ENCODE results near the gene ZNF469.

Gene ZNF469

DNA sequence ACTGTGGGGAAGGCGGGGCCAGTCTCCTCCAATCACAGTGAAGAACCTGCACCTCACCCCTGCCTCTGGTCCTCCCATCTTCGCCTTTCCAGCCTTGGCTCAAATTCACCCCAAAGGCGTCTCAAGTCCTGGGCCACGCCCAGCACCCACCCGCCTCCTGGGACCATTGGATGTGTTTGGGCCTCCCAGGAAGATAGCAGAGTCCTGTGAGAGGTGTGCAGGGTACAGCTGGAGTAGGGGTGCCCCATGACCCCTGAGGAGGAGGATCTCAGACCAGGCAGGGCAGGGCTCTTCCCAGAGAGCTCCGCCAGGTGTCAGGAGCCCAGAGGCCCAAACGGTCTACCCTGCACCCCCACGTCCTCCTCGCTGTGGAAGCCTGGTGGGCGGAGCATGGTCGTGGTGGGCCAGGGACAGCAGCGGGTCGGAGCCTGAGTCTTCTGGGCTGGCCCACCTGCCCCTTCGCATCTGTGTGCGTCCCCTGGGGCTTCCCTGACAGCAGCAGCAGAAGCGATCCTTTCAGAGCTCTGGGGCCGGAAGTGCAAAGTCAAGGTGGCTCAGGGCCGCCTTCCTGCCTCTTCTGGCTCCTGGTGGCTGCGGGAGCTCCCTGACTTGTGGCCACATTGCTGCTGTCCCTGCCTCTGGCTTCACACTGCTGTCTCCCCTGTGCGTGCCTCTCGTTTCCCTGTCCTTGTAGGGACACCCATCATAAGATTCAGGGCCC is 34.9 kb upstream of the ZNF469 start:
- no peak for DNase-seq (ENCODE audit: low read depth in 2 of 2)

DNA sequence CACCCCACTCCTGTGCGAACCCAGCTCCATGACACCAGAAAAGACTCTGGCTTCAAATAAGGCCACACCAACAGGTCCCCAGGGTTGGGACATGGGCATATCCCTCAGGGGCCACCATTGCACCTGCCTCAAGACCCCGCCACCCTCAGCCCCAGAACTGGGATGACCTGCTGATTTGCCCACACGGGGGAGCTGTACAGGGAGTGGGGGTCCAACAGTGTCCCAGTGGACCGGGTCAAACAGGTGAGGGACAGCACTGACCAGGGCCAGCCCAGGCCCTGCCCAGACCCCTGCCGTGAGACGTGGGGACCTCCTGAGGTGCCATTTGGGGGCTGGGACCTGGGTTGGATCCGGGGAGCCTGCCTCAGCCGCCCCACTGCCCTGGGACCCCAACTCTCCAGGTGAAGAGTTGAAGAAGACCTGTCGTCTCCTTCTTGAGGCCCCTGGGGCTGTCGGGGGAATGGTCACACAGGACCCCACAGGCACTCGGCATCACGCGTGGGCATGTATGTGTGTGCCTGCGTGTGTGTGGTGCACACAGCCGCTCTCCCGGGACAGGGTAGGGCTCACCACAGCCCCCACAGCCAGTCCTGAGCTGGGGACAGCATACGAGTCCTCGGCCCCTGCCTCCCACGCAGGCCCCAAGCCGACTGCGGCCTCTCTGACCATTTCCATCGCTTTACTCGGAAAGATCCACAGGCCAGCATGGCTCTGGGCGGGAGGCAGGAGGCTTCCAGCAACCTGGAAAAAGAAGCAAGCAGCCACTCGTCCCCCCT is 34.2 kb upstream of the ZNF469 start:
- no peak for DNase-seq (ENCODE audit: low read depth in 2 of 2)

DNA sequence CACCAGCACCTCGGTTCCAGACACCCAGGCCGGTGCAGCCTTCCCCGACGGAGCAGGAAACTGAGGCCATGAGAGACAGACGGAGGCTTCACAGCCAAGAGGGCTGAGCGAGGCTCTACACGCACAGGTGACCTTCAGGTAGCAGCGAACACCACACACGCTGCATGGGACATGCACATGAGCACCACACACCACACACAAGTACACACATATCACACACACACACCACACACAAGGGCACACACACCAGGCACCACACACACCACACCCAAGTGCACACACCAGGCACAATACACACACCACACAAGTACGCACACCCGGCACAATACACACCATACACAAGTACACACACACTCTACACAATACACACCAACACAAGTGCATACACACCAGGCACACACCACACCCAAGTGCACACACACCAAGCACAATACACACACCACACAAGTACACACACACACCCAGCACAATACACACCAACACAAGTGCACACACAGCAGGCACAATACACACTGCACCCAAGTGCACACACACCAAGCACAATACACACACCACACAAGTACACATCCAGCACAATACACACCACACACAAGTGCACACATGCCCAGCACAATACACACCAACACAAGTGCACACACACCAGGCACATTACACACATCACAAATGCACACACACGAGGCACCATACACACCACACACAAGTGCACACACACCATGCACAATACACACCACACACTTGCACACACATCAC is 33.4 kb upstream of the ZNF469 start:
- no peak for DNase-seq (ENCODE audit: low read depth in 2 of 2)

DNA sequence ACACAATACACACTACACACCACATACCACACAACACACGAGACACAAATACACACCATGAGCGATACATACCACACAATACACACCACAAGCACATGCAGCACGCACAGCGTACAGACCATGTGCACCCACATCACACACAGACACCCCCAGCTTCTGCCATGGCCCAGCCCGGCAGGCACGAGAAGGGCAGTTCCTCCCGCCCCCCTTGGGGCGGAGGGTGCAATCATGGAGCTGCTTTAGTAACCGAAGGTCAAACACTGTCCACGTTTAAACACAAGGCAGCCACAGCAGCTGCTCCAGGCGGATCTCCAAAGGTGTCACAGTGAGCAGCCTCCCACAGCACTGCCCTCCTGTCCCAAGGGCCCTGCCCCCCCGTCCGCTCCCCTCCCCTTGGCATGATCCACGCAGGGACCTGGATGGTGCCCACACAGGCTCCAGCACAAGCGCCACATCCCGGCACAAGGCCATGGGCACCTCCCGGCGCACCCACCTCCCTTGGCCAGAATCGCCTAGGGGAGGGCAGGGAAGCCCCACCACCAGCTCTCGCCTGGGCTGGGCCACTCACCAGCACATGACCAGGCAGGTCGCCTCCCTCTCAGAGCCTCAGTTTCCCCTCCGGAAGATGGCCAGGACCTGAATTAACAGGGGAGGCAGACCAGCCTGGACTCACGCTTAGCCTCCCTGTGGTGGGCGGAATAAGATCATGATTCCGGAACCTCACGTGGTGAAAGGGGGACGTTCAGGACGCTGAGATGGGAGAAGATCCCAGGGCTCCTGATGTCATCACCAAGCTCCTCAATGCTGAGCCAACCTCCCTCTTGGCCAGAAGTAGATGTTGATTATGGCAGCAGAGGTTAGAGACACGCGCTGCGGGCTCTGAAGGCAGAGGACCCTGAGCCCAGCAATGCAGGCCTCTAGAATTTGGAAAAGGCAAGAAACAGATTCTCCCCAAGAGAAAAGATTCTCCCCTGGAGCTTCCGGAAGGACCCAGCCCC is 32.6 kb upstream of the ZNF469 start:
- DNase-seq (ENCODE audit: low read depth in 2 of 2), result no peak

DNA sequence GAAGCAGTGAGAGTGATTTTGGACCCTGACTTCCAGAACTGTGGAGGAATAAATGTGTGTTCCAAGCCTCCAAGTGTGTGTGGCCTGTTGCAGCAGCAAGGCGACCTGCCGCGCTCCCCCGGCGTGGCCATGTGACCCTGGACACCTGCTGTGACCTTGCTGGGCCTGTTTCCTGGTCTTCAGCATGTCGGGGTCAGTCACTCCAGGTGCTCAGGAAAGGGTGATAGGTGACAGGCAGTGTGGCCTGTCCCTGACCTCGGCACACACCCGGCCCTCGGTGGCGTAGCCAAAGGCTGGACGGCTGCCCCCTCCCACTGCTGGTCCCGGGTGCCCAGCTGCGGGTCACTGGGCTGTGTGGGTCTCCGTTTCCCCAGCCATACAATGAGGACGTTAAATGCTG is 31.8 kb upstream of the ZNF469 start:
- DNase-seq (ENCODE audit: low read depth in 2 of 2), result no peak

DNA sequence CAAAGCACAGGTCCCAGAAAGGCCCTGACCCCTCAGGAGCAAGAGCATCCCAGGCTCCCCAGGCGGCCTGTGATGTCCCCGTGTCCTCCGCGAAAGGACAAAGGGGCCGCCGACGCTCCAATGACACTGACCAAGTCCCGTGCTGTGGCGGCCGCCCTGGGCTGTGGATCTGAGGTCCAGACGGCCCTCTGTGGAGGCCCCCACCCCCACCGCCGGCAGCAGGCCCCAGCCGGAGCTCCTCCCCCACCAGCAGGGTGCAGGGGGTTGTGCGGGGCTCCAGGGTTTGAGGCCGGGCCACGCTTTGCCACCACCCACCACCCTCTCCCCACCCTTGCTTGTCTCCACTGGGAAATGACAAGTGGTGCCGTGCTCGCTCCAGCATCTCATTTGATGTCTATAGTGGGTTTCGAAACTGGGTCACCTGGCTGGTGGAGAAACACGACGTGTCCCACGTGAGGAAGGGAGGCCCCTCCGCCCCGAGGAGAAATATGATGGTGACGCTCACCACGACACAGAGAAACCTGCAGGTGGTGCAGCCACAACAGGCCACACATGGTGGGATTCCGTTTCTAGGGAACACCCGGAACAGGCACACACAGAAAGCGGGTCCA is 31.2 kb upstream of the ZNF469 start:
- DNase-seq (ENCODE audit: low read depth in 2 of 2), result no peak

DNA sequence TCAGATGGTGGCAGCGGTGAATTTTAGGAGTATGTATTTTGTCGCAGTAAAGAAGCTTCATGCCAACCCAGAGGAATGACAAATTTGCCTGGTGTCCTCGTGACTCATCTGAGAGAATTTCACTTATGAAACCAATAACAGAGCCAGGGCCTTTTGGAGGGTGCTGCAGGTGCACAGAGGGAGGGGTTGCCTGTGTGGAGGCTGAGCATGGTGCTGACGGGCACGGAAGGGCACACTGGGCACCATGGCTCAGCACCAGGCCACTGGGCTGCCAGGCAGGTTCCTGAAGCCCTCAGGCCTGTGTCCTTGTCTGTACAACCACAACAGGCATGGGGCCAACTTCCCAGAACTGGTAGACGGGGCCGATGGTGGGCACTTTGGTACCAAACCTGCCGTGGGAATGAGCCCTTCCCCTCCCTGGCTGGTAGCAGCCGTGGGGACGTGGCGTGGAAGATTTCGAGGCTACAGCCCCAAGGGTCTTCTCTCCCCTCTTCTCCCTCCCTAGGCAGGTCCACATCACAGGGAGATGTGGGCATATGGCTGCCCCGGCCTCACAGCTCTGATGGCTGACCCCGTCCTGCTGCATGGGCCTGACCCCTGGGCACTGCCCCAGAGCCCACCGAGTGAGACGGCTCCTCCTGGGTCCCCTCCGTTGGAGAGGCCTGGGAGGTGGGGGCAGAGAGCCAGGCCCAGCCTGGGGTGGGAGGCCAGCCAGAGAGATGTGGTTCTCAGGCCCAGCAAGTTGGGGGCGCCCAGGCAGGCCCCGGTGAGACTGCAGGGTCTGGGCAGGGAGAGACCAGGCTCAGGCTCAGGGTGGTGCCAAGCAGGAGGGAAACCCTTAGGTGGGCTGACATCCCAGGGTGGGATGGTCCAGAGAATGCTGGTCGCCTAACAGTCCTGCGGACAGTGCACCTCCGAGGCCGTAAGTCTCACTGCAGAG is 30.2 kb upstream of the ZNF469 start:
- DNase-seq (ENCODE audit: low read depth in 2 of 2), result no peak

DNA sequence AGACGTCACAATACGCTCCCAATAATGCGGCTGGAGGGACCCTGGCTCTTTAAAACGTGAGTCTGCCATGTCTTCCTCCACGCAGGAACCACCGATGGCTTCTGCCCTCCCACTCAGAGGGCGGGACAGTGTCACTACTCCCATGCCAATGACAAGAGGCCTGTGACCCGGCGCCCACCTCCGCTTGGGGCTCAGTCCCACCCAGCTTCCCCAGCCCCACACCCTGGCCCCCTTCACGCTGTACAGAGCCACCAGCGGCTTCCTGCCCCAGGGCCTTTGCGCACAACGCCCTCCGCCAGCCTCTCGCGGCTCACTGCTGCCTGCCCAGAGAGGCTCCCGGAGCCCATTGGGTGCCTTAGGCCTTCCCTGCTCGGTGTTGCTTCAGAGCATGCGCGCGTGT is 29.5 kb upstream of the ZNF469 start:
- no peak for DNase-seq (ENCODE audit: low read depth in 2 of 2)

DNA sequence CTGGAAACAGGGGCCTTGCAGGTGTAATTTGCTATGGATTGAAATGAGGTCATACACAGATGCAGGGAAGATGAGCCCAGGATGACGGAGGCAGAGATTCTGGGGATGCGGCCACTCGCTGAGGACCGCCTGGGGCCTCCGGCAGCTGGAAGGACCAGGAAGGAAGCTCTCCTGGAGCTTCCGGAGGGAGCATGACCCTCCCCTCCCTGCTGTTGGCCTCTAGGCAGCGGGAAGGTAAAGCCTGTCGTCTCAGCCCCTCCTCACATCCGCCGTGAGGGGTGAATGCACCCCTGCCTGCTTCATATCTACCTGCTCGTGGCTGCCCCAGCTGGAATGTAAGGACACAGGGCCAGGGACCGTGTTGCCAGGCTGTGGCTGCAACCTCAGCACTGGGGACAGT is 29.1 kb upstream of the ZNF469 start:
- DNase-seq (ENCODE audit: low read depth in 2 of 2), result no peak

DNA sequence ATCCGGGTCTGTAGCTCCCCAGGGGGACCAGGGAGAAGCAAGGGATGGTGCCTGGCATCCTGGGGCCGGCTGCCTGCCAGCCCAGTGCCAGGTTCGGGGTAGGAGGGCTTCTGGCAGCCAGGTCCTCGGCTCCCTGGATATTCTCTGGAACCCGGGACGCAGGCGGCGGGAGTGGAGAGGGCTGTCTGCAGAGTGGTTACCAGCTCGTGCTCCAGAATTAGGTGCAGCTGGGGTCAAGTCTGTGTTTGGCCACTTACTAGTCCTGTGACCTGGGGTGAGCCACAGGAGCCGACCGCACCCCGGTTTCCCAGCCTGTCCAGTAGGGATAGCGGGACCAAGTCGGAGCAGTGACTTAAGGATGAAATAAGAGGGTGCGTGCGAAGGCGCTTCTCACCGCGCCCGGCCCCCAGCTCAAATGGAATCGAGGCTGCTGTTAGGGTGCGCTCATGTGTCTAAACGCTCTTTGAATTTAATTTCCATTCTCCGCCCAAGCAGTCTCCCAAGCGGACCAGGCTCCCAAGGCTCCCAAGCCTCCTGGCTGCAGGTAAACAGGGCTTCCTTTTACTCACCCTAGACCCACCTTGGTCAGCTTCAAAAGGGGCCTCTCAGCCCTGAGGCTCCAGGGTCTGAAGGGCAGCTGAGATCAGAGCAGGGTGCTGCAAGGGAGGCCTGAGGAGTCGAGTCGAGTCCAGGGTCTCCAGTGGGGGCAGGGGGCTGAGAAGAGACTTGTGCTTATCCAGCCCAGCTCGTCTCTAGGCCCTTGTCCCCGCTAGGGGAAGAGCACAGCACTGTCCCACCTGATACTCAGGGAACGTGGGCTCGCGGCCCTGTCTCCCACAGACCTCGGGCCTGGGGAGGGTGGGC is 28.3 kb upstream of the ZNF469 start:
- DNase-seq (ENCODE audit: low read depth in 2 of 2), result no peak

DNA sequence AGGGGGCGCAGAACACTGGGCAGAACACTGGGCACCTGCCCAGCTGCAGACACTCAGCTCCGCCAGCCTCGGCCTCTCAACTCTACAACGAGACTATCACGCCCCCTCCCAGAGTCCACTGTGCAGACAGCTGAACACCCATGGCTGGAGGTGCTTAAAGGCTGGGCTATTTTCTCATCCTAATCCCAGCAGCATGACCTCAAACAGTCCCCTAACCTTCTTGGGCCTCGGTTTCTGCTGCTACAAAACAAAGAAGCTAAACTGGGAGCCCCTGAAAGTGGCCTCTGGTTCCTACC is 27.7 kb upstream of the ZNF469 start:
- no peak for DNase-seq (ENCODE audit: low read depth in 2 of 2)

DNA sequence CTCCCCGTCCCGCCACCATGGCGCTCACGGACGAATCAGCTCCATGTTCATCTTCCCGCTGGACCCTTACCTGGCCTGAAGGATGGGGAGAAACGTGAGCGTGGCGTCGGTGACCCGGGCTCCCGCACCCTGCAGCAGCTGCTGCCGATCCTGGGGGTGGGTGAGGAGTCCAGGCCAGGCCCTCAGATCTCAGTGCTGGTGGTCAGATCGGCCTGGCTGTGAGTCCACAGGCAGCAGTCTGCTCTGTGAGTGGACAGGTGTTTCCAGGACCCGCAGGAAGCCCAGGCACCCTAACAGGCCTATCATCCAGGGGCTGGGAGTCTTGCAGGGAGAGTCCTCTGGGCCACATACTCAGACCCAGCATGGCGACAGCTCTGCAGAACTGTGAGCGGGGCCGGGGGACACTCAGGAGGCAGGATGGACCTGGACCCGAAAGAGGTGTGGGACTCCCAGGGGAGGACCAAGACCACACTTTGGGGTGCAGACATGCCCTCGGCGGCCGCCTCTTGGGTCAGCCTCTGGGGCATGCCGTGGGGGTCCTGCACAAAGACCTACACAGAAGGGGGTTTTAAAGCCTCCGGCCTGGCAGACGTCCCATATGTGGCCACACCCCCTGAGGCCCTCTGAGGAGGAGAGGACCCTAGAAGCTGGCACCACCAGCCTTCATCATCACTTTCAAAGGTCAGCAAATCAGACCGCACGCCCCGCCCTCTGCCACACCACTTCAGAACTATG is 27.2 kb upstream of the ZNF469 start:
- no peak for DNase-seq (ENCODE audit: low read depth in 2 of 2)

DNA sequence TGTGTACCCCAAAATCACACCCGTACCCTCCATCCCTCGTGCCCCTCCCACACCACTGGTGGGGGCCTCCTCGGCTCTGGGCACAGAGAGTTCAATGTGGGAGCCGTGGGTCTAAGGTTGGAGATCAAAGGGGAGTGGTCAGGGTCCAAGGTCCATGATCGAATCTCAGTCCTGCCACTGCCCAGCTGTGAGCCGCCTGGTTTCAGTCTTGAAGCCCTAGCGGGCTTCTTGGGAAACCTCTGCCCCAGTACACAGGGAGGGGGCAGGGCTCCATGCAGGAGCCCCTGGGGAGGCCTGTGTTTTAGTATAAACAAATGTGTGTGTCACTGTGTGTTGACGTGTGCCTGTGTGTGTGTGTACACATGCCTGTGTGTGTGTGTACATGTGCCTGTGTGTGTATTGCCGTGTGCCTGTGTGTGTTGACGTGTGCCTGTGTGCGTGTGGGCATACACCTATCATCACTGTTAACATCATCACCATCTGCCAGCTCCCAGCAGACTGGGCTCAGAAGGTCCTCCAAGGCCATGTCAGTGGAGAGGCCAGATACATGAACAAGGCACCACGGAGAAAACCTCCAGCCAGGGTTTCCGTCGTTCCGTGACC is 26.5 kb upstream of the ZNF469 start:
- no peak for DNase-seq (ENCODE audit: low read depth in 2 of 2)

DNA sequence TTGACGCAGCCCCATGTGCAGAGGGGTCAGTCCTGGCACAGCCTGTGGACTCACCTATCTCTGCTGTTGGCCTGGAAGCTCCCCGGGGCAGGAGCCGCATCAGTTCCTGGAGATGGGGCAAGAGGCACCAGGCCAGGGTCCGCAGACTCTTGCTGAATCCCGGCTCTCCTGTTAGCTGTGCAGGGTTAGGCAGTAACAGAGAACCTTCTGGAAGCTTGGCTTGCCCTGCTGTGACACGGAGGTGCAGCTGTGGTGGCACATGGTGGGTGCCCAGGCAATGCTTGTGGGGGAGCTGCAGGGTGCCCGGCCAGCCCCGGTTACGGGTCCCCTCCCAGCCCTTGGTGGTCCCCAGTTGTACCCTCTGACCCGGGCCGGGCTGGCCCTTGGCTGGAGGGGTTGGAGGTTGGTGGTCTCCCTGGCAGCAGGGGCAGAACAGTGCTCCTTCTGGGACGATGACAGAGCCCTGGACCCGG is 26.0 kb upstream of the ZNF469 start:
- DNase-seq (ENCODE audit: low read depth in 2 of 2), result no peak

DNA sequence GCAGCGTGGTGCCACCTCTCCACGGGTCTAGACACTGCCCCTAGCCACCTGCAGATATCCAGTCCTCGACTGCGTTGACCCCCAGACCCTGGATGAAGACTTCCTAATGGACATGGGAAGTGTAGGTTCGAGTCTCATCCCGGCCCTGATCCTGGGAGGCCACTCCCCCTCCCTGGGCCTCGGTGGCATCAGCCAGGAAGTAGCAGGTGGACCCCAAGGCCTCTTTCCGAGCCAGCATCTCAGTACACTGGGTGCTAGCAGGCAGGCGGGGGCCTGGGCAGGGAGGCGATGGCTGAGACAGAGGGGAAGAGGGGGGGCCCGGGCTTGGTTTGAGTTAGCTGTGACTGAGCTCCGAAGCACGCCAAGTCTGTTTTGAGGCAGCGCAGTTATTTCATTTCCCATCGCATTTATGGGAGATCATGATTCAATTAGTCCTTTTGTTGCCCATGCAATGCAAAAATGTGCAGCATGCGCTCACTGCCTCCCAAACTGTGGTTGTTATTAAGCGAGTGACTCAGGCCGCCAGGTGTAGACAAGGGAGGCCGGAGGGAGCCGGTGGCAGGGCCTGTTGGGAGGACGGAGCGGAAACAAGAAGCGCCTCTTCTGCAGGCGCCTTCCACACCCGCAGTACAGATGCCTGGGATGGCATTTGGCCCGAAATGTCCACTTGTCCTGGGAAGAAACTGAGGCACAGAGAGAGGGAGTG is 25.3 kb upstream of the ZNF469 start:
- no peak for DNase-seq (ENCODE audit: low read depth in 2 of 2)

DNA sequence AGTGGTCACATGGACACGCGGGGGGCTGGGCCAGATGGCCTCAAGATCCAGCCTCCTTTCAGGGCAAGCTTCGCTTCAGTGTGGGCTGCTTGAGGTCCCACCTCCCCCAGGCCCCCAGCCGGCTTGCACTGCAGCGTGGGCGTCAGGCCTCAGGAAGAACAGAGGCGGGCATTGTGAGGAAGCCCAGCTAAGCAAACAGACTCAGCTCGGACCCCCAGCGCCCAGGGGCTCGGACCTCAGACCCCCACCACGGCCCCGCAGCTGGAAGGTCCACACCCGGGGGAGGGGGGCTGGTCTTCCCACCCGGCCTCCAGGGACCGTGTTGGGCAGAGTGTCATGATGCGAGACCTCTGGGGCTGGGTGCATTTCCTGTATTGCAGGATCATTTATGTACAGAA is 24.7 kb upstream of the ZNF469 start:
- DNase-seq (ENCODE audit: low read depth in 2 of 2), result no peak

DNA sequence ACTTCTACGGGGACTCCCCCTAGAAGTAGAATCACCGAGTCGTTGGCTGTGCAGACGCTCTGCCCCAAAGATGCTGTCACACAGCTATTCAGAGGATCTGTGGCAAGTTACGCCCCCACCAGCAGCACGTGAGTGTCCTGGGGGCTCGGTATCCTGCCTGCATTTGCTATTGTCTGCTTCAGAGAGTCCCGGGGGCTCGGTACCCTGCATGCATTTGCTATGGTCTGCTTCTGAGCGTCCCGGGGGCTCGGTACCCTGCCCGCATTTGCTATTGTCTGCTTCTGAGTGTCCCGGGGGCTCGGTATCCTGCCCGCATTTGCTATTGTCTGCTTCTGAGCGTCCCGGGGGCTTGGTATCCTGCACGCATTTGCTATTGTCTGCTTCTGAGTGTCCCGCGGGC is 23.8 kb upstream of the ZNF469 start:
- DNase-seq (ENCODE audit: low read depth in 2 of 2), result no peak
